Smooth muscle cell (in vitro differentiated cells): ENCODE data around the gene POGZ. TPM values are rescaled to one million over a fixed set of nuclear protein-coding genes. Genes with fewer than 3 reads are reported as not detected.

Experiments
- DNase-seq: peaks from one replicate; lab custom pipeline; 2025; ENCODE audit not compliant: unreplicated experiment; lab: John Stamatoyannopoulos, UW
- H2AFZ ChIP-seq: fragments of 200-600 bp; sonication (generic); 2 replicates; pipeline ENCODE4 v1.6.0; 2016; ENCODE audit warnings: antibody characterized with exemption, low read depth, mild to moderate bottlenecking
- H3F3A ChIP-seq: fragments of 200-600 bp; sonication (generic); 2 replicates; pipeline ENCODE4 v1.6.0; 2017; ENCODE audit warnings: antibody characterized with exemption, low read depth
- H3K27ac ChIP-seq: fragments of 200-600 bp; sonication (generic); 2 replicates; pipeline ENCODE4 v1.5.1; 2016; ENCODE audit warnings: low read depth, mild to moderate bottlenecking
- H3K27me3 ChIP-seq: fragments of 200-600 bp; sonication (generic); 2 replicates; pipeline ENCODE4 v1.6.1; 2016; ENCODE audit warnings: low read depth, mild to moderate bottlenecking
- H3K36me3 ChIP-seq: fragments of 200-600 bp; sonication (generic); 2 replicates; pipeline ENCODE4 v1.5.1; 2016; ENCODE audit warnings: low read depth
- H3K4me1 ChIP-seq: fragments of 200-600 bp; sonication (generic); 2 replicates; pipeline ENCODE4 v1.5.1; 2016; ENCODE audit warnings: low read depth
- H3K4me2 ChIP-seq: fragments of 200-600 bp; sonication (generic); 2 replicates; pipeline ENCODE4 v1.6.0; 2016; ENCODE audit warnings: mild to moderate bottlenecking
- H3K4me3 ChIP-seq: fragments of 200-600 bp; sonication (generic); 2 replicates; pipeline ENCODE4 v1.5.1; 2016; ENCODE audit warnings: mild to moderate bottlenecking
- H3K79me2 ChIP-seq: fragments of 200-600 bp; sonication (generic); 2 replicates; pipeline ENCODE4 v1.6.0; 2016; ENCODE audit warnings: low read depth, mild to moderate bottlenecking
- H3K9ac ChIP-seq: fragments of 200-600 bp; sonication (generic); 2 replicates; pipeline ENCODE4 v1.6.0; 2016; ENCODE audit warnings: low read depth
- H3K9me3 ChIP-seq: fragments of 200-600 bp; sonication (generic); replicated peaks from 2 replicates; pipeline ENCODE4 v1.5.1; 2016; ENCODE audit warnings: low read depth
- H4K20me1 ChIP-seq: fragments of 200-600 bp; sonication (generic); 2 replicates; pipeline ENCODE4 v1.6.0; 2016; ENCODE audit warnings: low read depth
- WGBS: methylation state at CpG from one replicate; pipeline ENCODE4 v1.1.7; 2016; ENCODE audit warnings: low lambda C conversion rate; 5-methylcytosine and 5-hydroxymethylcytosine counted together
- polyA plus RNA-seq: library from polyadenylated mRNA; unstranded; fragments of >200 nt; fragmentation: Nextera tagmentation; extraction: Ambion mirVana; gene quantifications from 2 replicates; pipeline ENCODE4 v1.2.1, GENCODE V29; 2016
- total RNA-seq: library from RNA; depleted of rRNA; stranded (reverse); fragments of >200 nt; gene quantifications from 2 replicates; pipeline ENCODE4 v1.2.3, GENCODE V29; 2014
- TF ChIP-seq, protein P1 (sequence below): fragments of 200-600 bp; sonication (generic); IDR thresholded peaks from 2 replicates; pipeline ENCODE4 v1.5.1; 2017; ENCODE audit warnings: borderline replicate concordance, mild to moderate bottlenecking, antibody characterized with exemption; ENCODE audit not compliant: insufficient read depth, poor library complexity, severe bottlenecking

The POGZ gene
- total and polyA plus RNA-seq, 2 experiments from 2014 or later = 20.5 to 40.9 TPM

DNA sequence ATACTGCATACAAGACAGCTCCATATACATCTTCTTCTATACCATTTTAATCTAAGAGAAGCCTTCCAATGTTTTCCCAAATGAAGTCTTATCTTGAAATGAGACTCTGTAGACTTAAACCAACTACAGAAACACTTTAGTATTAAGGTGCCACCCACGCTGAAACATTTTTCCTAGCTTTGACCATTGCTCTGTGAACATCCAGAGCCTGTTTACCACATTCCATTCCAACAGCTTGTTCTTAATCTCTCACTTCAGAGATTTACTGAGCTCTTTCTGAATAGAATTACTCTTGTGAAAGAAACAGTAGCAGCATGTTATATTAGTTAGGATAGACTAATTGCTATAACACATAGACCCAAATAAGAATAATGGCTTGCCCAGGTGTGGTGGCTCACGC is 19.6 kb upstream of the POGZ start:
- 67% methylated on average over 2 of the region's 2 CpGs for WGBS
- H3K27ac ChIP-seq = no peak overlapping the region
- H3K27me3 ChIP-seq = no peaks in the 10 kb centered on the region
- H3K4me2 ChIP-seq = peak overlapping the region; percentile 55
- H4K20me1 ChIP-seq = no peaks in the 10 kb centered on the region
- H3K79me2 ChIP-seq = no peaks in the 10 kb centered on the region
- H2AFZ ChIP-seq = no peak overlapping the region
- TF ChIP-seq, protein P1, sequence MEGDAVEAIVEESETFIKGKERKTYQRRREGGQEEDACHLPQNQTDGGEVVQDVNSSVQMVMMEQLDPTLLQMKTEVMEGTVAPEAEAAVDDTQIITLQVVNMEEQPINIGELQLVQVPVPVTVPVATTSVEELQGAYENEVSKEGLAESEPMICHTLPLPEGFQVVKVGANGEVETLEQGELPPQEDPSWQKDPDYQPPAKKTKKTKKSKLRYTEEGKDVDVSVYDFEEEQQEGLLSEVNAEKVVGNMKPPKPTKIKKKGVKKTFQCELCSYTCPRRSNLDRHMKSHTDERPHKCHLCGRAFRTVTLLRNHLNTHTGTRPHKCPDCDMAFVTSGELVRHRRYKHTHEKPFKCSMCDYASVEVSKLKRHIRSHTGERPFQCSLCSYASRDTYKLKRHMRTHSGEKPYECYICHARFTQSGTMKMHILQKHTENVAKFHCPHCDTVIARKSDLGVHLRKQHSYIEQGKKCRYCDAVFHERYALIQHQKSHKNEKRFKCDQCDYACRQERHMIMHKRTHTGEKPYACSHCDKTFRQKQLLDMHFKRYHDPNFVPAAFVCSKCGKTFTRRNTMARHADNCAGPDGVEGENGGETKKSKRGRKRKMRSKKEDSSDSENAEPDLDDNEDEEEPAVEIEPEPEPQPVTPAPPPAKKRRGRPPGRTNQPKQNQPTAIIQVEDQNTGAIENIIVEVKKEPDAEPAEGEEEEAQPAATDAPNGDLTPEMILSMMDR = no peak
- H3K9ac ChIP-seq = no peak overlapping the region
- peaks cover 13% of the 10 kb centered on the region for H3F3A ChIP-seq
- no peaks in the 10 kb centered on the region for H3K9me3 ChIP-seq
- H3K4me3 ChIP-seq = no peak overlapping the region
- no peaks in the 10 kb centered on the region for H3K4me1 ChIP-seq
- no peak for DNase-seq
- H3K36me3 ChIP-seq = no peaks in the 10 kb centered on the region

- WGBS = 93% methylated on average over 1 of the region's 1 CpG
- Histone ChIP-seq H3K36me3 (no peaks in the 10 kb centered on the region), H3K79me2 (no peaks in the 10 kb centered on the region)
These were observed 19.0 kb upstream of the POGZ start for GRCh38 chr1:151478140-151478812.

DNA sequence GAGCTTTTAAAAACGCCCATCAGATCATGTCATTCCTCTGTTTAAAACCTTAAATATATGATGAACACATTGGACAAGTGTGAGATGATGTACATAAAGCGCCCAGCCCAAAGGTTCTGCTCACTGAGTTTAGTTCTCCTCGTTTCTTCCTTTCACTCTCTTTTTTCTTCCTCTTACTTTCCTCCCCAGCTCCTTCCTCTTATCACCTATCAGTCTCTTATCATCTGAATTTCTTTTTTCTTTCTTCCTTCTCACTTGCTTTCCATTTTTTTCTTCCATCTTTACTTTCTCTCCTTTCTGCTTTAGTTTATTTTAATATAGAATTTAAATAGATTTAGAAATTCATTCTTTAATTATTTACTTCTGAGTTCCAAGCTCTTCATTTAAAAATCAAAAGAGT is 17.8 kb upstream of the POGZ start:
- no peaks in the 10 kb centered on the region for H3K9me3 ChIP-seq
- H3K9ac ChIP-seq = no peak overlapping the region
- H4K20me1 ChIP-seq = no peaks in the 10 kb centered on the region
- no peaks in the 10 kb centered on the region for H3K79me2 ChIP-seq
- WGBS = 89% methylated on average over 3 of the region's 3 CpGs
- H3K4me2 ChIP-seq = no peak overlapping the region
- TF ChIP-seq, protein P1 = no peak
- peaks cover 11% of the 10 kb centered on the region for H3K4me1 ChIP-seq
- H3K4me3 ChIP-seq = no peak overlapping the region
- peaks cover 18% of the 10 kb centered on the region for H3F3A ChIP-seq
- no peak for DNase-seq
- no peaks in the 10 kb centered on the region for H3K27me3 ChIP-seq
- no peaks in the 10 kb centered on the region for H3K36me3 ChIP-seq
- no peak overlapping the region for H3K27ac ChIP-seq
- no peak overlapping the region for H2AFZ ChIP-seq

More at GRCh38 chr1:151478140-151478812, 19.0 kb upstream of the POGZ start:
- H3K27ac ChIP-seq = no peak overlapping the region
- no peak for DNase-seq
- no peaks in the 10 kb centered on the region for H3K9me3 ChIP-seq
- no peaks in the 10 kb centered on the region for H3K27me3 ChIP-seq
- H3K4me3 ChIP-seq = no peak overlapping the region
- H4K20me1 ChIP-seq = no peaks in the 10 kb centered on the region
- no peak overlapping the region for H2AFZ ChIP-seq
- peaks cover 13% of the 10 kb centered on the region for H3F3A ChIP-seq
- peaks cover 5% of the 10 kb centered on the region for H3K4me1 ChIP-seq
- H3K4me2 ChIP-seq = peak overlapping the region; percentile 55
- H3K9ac ChIP-seq = no peak overlapping the region
- TF ChIP-seq, protein P1 = no peak

GRCh38 chr1:151476083-151476482 is 16.8 kb upstream of the POGZ start:
- H3K4me2 ChIP-seq = no peak overlapping the region
- no peak overlapping the region for H3K9ac ChIP-seq
- peaks cover 11% of the 10 kb centered on the region for H3K4me1 ChIP-seq
- H3F3A ChIP-seq = peaks cover 18% of the 10 kb centered on the region
- 62% methylated on average over 6 of the region's 6 CpGs for WGBS
- no peak for DNase-seq
- no peak overlapping the region for H2AFZ ChIP-seq
- H4K20me1 ChIP-seq = no peaks in the 10 kb centered on the region
- H3K4me3 ChIP-seq = no peak overlapping the region
- no peak overlapping the region for H3K27ac ChIP-seq
- no peaks in the 10 kb centered on the region for H3K79me2 ChIP-seq
- no peaks in the 10 kb centered on the region for H3K9me3 ChIP-seq
- H3K27me3 ChIP-seq = no peaks in the 10 kb centered on the region
- TF ChIP-seq, protein P1 = no peak
- H3K36me3 ChIP-seq = no peaks in the 10 kb centered on the region
